Loucy (cell line): ENCODE data around the gene RAB35.

Source experiments
- H2AFZ ChIP-seq: fragments of 200-600 bp; sonication (generic); 2 replicates; pipeline ENCODE4 v1.6.0; 2016; ENCODE audit warnings: antibody characterized with exemption, mild to moderate bottlenecking, low read length, moderate library complexity
- H3F3A ChIP-seq: fragments of 200-600 bp; 2 replicates; pipeline ENCODE4 v1.6.0; 2016; ENCODE audit warnings: antibody characterized with exemption, low read depth, mild to moderate bottlenecking
- H3K27me3 ChIP-seq: fragments of 200-600 bp; sonication (generic); 2 replicates; pipeline ENCODE4 v1.6.1; 2014; ENCODE audit warnings: low read length, mild to moderate bottlenecking; ENCODE audit not compliant: insufficient read depth, poor library complexity, severe bottlenecking
- H3K36me3 ChIP-seq: fragments of 200-600 bp; sonication (generic); 2 replicates; pipeline ENCODE4 v1.6.1; 2016; ENCODE audit warnings: low read length; ENCODE audit not compliant: insufficient read depth
- H3K4me1 ChIP-seq: fragments of 200-600 bp; sonication (generic); 2 replicates; pipeline ENCODE4 v1.5.1; 2014; ENCODE audit warnings: low read length, mild to moderate bottlenecking; ENCODE audit not compliant: insufficient read depth, poor library complexity, severe bottlenecking
- H3K4me2 ChIP-seq: fragments of 200-600 bp; sonication (generic); 2 replicates; pipeline ENCODE4 v1.6.0; 2014; ENCODE audit warnings: antibody characterized with exemption, low read length, low read depth, mild to moderate bottlenecking; ENCODE audit not compliant: poor library complexity, severe bottlenecking
- H3K4me3 ChIP-seq: fragments of 200-600 bp; sonication (generic); 2 replicates; pipeline ENCODE4 v1.5.1; 2014; ENCODE audit warnings: low read length, mild to moderate bottlenecking, mixed read lengths; ENCODE audit not compliant: poor library complexity, severe bottlenecking
- H3K79me2 ChIP-seq: fragments of 200-600 bp; sonication (generic); 2 replicates; pipeline ENCODE4 v1.6.1; 2014; ENCODE audit warnings: low read length; ENCODE audit not compliant: insufficient read depth
- H3K9ac ChIP-seq: fragments of 200-600 bp; sonication (generic); 2 replicates; pipeline ENCODE4 v1.6.0; 2014; ENCODE audit warnings: mild to moderate bottlenecking, low read depth, low read length, moderate library complexity; ENCODE audit not compliant: poor library complexity, severe bottlenecking
- H3K9me2 ChIP-seq: fragments of 200-600 bp; sonication (generic); replicated peaks from 2 replicates; pipeline ENCODE4 v1.6.1; 2016; ENCODE audit warnings: low read depth, low read length, mixed read lengths
- H3K9me3 ChIP-seq: fragments of 200-600 bp; sonication (generic); 2 replicates; pipeline ENCODE4 v1.6.1; 2014; ENCODE audit warnings: mild to moderate bottlenecking, antibody characterized with exemption, low read length, low read depth; ENCODE audit not compliant: insufficient read depth
- H4K20me1 ChIP-seq: fragments of 200-600 bp; sonication (generic); 2 replicates; pipeline ENCODE4 v1.6.0; 2014; ENCODE audit warnings: antibody characterized with exemption, low read length, mild to moderate bottlenecking; ENCODE audit not compliant: insufficient read depth, poor library complexity, severe bottlenecking
- EZH2phosphoT487 ChIP-seq: fragments of 200-600 bp; IDR thresholded peaks from 2 replicates; pipeline ENCODE4 v1.6.1; 2018; ENCODE audit warnings: antibody characterized with exemption, mild to moderate bottlenecking, moderate library complexity, borderline replicate concordance
- TF ChIP-seq, protein P1 (sequence below): fragments of 200-600 bp; sonication (generic); conservative IDR thresholded peaks from 2 replicates; pipeline ENCODE4 v1.5.1; 2014; ENCODE audit warnings: mild to moderate bottlenecking, antibody characterized with exemption, low read length

Gene RAB35

DNA sequence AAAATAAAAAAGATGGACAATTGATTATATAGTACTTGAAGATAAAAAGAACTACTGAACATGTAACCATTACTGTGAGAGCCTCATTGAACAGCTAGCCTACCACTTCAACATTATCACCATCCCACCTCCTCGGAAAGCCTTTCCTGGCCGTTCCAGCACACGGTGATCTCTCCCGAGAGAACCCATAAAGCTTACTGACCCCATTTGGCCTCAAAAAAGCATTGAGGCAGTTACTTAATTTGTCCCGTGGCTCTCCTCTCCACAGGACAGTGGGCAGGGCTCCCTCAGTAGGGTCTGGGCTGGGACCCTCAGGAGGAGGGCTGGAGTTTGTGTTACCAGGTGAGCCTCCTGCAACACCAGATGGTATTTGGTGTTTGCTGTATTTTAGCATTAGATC is 55.8 kb downstream of the RAB35 start:
- Histone ChIP-seq H3K4me3 (no peak overlapping the region), H3K9ac (no peak overlapping the region), H3K4me2 (no peak overlapping the region), H3K4me1 (no peaks in the 10 kb centered on the region), H4K20me1 (no peaks in the 10 kb centered on the region), H2AFZ (no peak overlapping the region), H3K27me3 (no peaks in the 10 kb centered on the region), H3K9me3 (no peaks in the 10 kb centered on the region), H3K79me2 (no peaks in the 10 kb centered on the region), H3K36me3 (no peaks in the 10 kb centered on the region), H3F3A (no peaks in the 10 kb centered on the region), H3K9me2 (no peaks in the 10 kb centered on the region)
- no peak for TF ChIP-seq EZH2phosphoT487
- TF ChIP-seq, protein P1, sequence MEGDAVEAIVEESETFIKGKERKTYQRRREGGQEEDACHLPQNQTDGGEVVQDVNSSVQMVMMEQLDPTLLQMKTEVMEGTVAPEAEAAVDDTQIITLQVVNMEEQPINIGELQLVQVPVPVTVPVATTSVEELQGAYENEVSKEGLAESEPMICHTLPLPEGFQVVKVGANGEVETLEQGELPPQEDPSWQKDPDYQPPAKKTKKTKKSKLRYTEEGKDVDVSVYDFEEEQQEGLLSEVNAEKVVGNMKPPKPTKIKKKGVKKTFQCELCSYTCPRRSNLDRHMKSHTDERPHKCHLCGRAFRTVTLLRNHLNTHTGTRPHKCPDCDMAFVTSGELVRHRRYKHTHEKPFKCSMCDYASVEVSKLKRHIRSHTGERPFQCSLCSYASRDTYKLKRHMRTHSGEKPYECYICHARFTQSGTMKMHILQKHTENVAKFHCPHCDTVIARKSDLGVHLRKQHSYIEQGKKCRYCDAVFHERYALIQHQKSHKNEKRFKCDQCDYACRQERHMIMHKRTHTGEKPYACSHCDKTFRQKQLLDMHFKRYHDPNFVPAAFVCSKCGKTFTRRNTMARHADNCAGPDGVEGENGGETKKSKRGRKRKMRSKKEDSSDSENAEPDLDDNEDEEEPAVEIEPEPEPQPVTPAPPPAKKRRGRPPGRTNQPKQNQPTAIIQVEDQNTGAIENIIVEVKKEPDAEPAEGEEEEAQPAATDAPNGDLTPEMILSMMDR: no peak

DNA sequence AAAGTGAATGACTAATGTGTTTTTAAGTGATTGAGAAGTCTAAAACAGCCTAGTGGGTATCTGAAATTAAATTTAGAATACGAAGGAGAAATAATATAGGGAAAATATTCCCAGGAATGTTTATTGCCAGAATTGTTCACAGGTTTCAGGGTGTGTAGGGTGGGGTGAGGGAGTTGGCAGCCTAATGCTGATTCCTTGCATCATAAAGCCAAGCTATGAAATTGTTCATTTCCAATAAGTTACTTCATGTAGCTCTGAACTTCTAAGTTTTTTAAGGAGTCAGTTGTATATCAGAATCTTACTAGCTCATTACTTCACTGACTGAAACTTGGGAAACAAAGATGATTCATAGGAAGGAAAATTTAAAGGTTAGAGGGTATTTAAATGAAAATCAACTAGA is 56.4 kb downstream of the RAB35 start:
- no peak for TF ChIP-seq EZH2phosphoT487
- TF ChIP-seq, protein P1: no peak
- Histone ChIP-seq H3K4me3 (no peak overlapping the region), H3F3A (no peaks in the 10 kb centered on the region)

DNA sequence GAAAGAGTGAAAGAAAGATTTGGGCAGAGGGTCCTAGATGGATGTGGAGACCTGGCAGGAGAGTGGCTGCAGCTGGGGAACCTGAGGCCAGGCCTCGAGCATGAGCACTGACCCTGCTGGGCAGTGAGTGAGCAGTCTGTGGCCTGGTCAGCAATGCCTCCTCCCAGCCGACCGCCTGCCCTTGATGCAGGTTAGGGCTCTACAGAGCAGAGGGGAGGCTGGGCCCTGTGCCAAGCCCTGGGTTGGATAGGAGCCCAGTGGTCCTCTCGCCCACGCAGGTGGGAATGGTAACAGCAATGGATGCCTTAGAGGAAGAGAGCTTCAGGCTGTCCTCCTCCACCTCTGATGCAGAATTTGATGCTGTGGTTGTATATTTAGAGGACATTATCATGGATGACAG is 59.8 kb downstream of the RAB35 start:
- Histone ChIP-seq H3F3A (no peaks in the 10 kb centered on the region), H3K4me1 (no peaks in the 10 kb centered on the region), H3K36me3 (no peaks in the 10 kb centered on the region), H3K79me2 (no peaks in the 10 kb centered on the region), H3K4me2 (no peak overlapping the region), H2AFZ (no peak overlapping the region), H3K9me3 (no peaks in the 10 kb centered on the region), H3K27me3 (no peaks in the 10 kb centered on the region), H3K4me3 (no peak overlapping the region), H3K9me2 (no peaks in the 10 kb centered on the region), H4K20me1 (no peaks in the 10 kb centered on the region), H3K9ac (no peak overlapping the region)
- TF ChIP-seq EZH2phosphoT487: no peak
- TF ChIP-seq, protein P1: no peak

More for the DNA sequence above, 56.4 kb downstream of the RAB35 start:
- H3K27me3 ChIP-seq: no peaks in the 10 kb centered on the region
- no peaks in the 10 kb centered on the region for H3K9me3 ChIP-seq
- H4K20me1 ChIP-seq: no peaks in the 10 kb centered on the region
- no peaks in the 10 kb centered on the region for H3K36me3 ChIP-seq
- no peaks in the 10 kb centered on the region for H3K9me2 ChIP-seq
- H2AFZ ChIP-seq: no peak overlapping the region
- H3K79me2 ChIP-seq: no peaks in the 10 kb centered on the region
- H3K4me1 ChIP-seq: no peaks in the 10 kb centered on the region
- no peak overlapping the region for H3K9ac ChIP-seq
- no peak overlapping the region for H3K4me2 ChIP-seq
